Fibroblast of skin of abdomen (primary cell): Measurements from ENCODE around the gene KIFC3. TPM values are rescaled to one million over a fixed set of nuclear protein-coding genes. Genes with fewer than 3 reads are reported as not detected.
A peak's percentile ranks its signal among the peaks of the same experiment; 100 is the strongest.
"Not testable (repeated sequence)": the region's sequence is repeated elsewhere in the genome, so short reads cannot be mapped to it uniquely, and the experiment has no call there.

Source experiments
- DNase-seq: peaks from one replicate; pipeline ENCODE4 v3.0.0-alpha.2; 2013
- polyA plus RNA-seq, 2 experiments: library from polyadenylated mRNA; unstranded; fragments of 120-200 nt; gene quantifications; one replicate each; pipeline ENCODE4 v1.2.1, GENCODE V29; 2013; ENCODE audit not compliant: insufficient read length in 2 of 2

KIFC3 gene, protein sequence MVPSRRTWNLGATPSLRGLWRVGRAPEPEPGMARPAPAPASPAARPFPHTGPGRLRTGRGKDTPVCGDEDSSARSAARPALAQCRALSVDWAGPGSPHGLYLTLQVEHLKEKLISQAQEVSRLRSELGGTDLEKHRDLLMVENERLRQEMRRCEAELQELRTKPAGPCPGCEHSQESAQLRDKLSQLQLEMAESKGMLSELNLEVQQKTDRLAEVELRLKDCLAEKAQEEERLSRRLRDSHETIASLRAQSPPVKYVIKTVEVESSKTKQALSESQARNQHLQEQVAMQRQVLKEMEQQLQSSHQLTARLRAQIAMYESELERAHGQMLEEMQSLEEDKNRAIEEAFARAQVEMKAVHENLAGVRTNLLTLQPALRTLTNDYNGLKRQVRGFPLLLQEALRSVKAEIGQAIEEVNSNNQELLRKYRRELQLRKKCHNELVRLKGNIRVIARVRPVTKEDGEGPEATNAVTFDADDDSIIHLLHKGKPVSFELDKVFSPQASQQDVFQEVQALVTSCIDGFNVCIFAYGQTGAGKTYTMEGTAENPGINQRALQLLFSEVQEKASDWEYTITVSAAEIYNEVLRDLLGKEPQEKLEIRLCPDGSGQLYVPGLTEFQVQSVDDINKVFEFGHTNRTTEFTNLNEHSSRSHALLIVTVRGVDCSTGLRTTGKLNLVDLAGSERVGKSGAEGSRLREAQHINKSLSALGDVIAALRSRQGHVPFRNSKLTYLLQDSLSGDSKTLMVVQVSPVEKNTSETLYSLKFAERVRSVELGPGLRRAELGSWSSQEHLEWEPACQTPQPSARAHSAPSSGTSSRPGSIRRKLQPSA
- polyA plus RNA-seq (2013, experiment 1 of 2; ENCODE audit: insufficient read length): 36.6 TPM
- 40.2 TPM for polyA plus RNA-seq (2013, experiment 2 of 2; ENCODE audit: insufficient read length)

DNA sequence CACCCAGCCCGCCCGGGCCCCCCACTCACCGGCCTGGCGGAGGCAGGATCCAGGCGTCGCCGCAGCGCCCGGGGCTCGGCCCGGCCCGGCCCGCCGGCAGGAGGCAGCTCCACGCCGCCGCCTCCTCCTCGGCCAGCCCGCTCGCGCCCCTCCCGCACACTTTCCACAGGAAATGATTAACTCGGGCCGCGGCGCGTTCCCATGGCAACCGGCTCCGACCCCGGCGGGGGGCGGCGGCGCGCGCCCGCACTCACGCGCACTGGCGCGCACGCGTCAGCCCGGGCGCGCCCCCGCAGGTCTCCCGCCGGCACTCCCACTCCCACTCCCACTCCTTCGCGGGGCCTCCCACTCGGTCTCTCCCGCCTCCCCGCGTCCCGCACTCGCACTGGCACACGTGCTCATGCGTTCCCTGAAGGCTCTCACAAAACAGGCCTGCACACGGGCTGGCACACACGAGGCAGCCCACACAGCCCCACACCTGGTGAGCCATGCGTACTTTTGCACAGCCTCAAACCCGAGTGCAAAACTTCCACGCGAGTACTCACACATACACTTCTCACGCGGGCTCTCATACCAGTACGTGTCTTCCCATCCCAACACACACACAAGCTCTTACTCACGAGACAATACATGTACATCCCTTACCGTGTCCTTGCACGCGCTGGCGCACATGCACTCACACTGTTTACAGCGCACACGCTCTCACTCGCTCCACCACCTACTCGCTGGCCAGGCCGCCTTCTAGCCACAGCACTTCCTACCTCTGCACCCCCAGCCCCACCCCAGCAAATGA, at the start of gene KIFC3:
Gene KIFC3, minus strand, starts transcription at position 151 of the 793 bp plus-strand sequence. CDS start 4,248 bp downstream, outside the sequence.
- peak; percentile 79 for DNase-seq

GRCh38 chr16:57848181-57848580, 45.9 kb upstream of the KIFC3 start:
- no peak for DNase-seq

DNA sequence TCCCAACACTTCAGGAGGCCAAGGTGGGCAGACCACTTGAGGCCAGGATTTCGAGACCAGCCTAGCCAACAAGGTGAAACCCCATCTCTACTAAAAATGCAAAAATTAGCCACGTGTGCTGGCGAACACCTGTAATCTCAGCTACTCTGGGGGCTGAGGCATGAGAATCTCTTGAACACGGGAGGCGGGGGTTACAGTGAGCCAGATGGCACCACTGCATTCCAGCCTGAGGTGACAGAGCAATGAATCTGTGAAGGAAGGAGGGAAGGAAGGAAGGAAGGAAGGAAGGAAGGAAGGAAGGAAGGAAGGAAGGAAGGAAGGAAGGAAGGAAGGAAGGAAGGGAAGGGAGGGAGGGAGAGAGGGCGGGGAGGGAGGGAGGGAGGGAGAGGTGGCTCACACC, 44.6 kb upstream of the KIFC3 start:
- DNase-seq: not testable (repeated sequence)

DNA sequence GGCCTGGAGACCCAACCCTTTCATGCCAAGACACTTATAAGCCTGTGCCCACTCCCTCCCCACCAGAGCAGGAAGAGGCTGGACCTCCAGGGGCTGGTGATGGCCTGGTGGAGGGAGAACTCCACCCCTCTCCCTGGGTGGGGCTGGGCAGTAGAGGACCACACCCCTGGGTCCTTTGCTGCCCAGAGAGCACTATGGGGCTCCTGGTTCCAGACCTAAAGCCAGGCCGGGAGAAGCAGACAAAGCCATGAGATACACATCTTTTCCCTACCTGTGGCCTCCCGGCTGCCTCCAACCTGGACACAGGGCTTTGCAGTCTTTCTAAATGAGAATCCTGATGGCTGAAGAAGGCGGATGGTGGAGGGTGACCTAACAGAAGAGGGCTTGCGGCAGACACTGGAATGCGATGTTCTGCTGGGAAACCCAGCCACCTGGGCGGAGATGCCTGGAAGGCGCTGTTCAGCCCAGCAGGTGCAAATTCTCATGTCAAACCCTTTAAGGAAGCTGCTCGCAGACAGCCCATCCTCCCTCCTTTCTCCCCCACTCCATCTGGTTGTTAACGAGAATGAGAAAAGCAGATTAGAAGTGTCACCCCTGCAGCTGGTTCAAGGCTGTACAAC, 43.9 kb upstream of the KIFC3 start:
- no peak for DNase-seq

- no peak for DNase-seq
Measured at GRCh38 chr16:57845115-57845514, 42.8 kb upstream of the KIFC3 start.

DNA sequence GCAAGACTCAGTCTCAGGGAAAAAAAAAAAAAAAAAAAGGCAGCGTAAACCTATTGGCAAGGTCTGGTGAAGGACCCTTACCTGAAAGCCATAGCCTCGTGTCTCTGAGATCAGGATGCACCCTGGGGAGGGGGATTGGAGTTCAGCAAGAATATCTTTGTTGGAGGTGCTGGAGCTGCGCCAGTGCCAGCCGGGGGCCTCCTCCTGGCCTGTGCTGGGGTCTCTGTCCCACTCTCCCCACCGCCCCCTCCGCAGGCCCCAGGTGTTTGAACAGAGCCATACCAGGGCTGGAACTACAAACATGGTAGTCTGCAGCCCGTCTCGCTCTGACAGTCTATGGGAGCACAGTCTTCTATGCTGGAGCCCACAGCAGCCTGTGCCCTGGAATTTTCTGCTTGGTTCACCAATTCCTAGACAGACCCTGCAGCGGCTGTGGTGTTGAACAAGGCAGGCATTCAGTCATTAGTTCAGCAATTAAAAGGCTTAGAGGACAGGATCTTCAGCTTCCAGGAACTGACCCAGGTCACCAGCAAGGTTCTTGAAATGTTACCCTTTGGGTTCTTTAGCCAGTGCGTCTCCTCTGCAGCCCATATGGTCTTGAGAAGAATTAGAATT, 42.2 kb upstream of the KIFC3 start:
- DNase-seq: no peak

DNA sequence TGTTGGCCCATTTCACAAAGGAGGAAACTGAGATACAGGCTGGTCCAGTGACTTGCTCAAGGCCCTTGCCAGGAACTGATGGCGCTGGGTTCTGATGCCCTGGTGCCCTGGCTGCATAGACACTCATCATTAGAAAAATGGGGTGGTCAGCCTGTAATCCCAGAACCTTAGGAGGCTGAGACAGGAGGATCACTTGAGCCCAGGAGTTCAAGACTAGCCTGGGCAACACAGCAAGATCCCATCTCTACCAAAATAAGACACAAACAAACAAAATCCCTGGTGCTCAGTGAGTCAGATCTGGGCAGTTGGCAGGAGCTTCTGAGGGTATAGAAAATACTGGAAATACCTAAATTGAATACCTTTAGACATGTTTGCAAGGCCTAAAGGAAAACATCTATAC, 41.1 kb upstream of the KIFC3 start:
- no peak for DNase-seq

GRCh38 chr16:57842601-57843000, 40.3 kb upstream of the KIFC3 start:
- DNase-seq: no peak

- no peak for DNase-seq
Measured at GRCh38 chr16:57840833-57841232, 38.5 kb upstream of the KIFC3 start.

DNA sequence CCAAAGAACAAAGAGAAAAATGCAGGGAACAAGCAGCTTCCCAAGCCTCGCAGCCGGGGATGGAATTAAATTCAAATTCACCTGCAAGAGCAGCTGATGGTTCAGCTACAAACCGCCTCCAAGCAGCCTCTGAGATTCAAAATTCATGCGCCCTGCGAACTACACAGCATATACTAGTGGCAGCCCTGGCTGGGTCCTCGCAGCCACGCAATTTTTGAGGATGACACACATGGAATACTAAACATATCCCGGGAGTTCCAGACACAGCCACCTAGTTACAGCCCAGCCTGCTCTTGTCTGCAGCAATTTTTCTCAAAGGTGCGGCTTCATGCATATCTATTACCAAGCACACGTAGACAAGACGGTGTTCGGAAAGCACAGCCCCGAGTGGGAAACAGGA, 35.9 kb upstream of the KIFC3 start:
- DNase-seq: no peak

- no peak for DNase-seq
Measured at GRCh38 chr16:57837305-57838125, 35.2 kb upstream of the KIFC3 start.

DNA sequence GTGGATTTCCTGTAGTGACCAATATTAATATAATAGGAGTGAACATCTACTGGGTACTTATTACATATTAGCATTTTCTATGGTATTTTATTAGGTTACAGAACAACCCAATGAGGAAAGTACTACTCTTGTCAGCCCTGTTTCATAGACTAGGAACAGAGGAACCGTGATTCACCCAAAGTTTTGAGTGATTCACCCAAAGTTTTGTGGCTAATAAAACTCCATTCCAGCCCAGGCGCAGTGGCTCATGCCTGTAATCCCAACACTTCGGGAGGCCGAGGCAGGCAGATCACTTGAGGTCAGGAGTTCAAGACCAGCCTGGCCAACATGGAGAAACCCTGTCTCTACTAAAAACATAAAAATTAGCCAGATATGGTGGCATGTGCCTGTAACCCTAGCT, 33.1 kb upstream of the KIFC3 start:
- peak; percentile 39 for DNase-seq

- peak; percentile 12 for DNase-seq
Measured at GRCh38 chr16:57834936-57835335, 32.6 kb upstream of the KIFC3 start.

DNA sequence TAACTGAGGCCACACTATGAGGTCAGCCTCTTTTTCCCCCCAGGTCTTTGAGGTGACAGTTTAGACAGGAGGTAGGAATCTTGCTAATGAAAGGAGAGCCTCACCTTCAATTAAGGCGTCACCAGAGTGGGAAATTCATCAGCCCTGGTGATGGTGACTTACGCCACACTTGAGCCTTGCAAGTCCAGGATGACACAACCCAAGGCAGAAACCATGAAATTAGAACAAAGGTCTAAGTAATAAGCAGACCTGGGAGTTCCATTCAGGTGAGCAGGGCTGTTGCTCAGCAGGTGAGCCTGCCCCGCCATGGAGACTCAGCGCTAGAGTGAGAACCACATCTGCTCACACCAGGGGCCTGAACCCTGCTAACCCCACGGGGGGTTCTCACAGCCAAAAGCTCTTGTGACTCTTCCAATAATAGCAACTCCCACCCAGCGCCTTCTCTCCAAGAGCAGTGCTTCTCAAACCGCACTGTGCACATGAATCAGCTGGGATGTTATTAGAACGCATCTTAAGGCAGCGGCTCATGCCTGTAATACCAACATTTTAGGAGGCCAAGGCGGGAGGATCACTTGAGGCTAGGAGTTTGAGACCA, 28.7 kb upstream of the KIFC3 start:
- DNase-seq: no peak

GRCh38 chr16:57829969-57830360, 27.7 kb upstream of the KIFC3 start:
- no peak for DNase-seq

DNA sequence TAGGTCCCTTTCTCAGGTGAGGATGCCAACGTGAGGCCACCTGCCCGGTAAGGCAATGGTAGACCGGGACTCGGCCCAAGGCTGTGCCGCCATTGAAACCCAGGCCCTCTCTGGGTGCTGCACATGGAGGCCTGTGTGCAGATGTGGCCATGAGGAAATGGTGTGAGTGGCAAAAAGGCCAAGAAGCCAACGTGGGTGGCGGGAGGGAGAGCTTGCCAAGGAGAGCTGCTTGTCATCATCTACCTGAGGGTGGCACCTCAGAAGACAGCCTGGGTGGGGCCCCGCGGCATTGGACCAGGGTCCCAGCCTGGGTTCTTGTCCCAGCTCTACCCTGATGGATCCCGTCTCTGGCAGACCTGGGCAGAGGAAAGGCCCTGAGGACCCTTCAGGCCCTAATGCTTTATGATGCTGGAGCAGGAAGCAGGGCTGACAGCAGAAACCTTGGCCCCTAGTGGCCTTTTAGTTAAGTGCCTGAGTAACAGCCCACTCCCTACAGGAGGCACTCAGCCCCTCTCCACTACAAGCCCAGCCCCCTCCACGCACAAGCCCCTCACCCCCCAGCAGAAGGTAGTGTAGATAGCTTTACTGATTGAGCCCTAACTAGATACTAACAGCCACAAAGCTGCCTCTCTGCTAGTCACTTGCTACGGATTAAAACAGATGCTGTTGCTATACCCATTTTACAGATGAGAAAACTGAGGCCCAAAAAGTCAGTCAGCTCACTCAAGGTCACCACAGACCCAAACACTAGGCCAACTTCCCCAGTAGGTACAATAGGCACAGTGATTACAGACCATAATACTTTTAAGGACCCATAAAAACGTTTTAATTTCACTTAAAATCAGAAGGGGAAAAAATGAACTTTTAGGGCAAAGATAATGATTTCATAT, 26.2 kb upstream of the KIFC3 start:
- no peak for DNase-seq

DNA sequence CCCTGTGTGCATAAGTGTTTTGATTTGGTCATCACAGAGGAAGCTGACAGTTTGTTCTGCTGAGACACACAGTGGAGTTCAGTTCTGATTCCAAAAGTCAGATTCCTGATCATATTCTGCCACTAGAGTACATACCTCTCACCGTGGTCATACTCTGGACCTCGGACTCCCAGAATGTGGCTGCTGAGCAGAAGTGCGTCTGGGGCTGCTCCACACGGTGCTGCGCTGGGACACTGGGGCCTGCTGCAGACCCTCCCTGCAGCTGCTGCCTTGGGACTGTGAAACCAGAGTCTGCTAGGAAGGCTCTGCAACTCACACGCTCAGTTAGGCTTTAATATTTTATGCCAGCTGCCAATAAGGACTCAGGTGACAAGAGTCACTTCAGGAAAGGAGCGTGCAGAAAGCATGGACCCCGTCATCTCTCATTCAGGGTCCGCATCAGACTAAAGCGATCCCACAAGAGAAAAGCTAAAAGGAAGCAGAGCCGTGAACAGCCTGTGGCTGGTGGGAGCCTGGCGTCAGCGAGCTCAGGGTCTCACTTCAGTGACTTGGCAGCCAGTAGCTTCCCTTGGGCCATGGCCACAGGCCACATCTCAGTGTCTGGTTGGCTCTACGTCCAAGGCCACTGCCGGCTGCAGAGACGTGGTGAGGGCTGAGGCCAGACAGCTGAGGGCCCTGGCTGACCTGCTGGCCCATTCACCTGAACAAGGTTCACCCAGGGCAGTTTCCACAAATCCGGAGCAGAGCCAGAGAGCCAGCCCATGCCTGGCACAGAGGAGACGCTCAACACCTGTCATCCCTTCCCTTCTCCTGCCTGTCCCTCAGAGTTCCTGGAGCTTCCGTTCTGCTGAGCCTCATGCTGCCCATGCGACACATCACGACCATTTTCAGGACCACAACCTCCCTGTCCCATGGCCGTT, 24.7 kb upstream of the KIFC3 start:
- DNase-seq: no peak

DNA sequence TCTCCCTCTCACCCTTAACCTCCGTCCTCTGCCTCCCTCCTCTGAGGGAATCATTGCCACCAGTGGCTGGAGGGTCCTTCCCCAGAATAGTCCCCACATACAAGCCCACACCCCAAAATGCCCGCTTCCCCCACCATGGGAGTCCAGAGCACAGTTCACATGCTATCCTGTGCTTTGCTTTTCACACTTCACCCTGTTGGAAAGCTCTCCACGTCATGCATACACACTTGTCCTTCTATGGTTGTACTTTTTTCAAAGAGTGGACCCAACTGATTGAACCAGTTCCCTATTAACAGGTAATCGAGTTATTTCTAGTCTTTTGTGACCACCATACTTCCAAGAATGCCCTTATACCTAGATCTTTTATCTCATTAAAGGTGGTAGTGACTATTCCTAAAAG, 23.8 kb upstream of the KIFC3 start:
- no peak for DNase-seq
